IMR-90 (cell line): ENCODE data around the gene ACTC1. TPM values are rescaled to one million over a fixed set of nuclear protein-coding genes. Genes with fewer than 3 reads are reported as not detected.

ENCODE experiments used
- ATAC-seq: fragments of 200-7000 bp; cut with Tn5 transposase; 2 replicates; pipeline ENCODE4 v1.9.1; 2020; ENCODE audit warnings: low read depth, mild to moderate bottlenecking, moderate library complexity
- BruUV-seq: library from RNA; stranded (reverse); fragments of 400-500 nt; replicated peaks from 2 replicates; lab custom pipeline; 2021; lab: Mats Ljungman, UMichigan
- CTCF ChIA-PET: fragments of 300-600 bp; formaldehyde crosslinking; extraction: SDS; loops from one replicate; lab custom pipeline; 2021; ENCODE audit warnings: antibody characterized with exemption; lab: Yijun Ruan, JAX
- POLR2A ChIA-PET: fragments of 300-600 bp; sonication (Branson Sonifier 250); formaldehyde crosslinking; loops from one replicate; lab custom pipeline; 2022; ENCODE audit warnings: antibody characterized with exemption; ENCODE audit not compliant: unreplicated experiment; lab: Charles Lee
- DNase-seq: peaks from one replicate; pipeline ENCODE4 v3.0.0; 2013
- H2AFZ ChIP-seq: replicated peaks from 2 replicates; pipeline ENCODE3; 2013; ENCODE audit warnings: low read length, mild to moderate bottlenecking; ENCODE audit not compliant: poor library complexity
- H2AK5ac ChIP-seq: 2 replicates; pipeline ENCODE4 v1.6.1; 2013; ENCODE audit warnings: low read depth, low read length, inconsistent platforms
- H2AK9ac ChIP-seq: replicated peaks from 2 replicates; pipeline ENCODE3; 2013; ENCODE audit warnings: mild to moderate bottlenecking, low read depth, low read length, moderate library complexity; ENCODE audit not compliant: poor library complexity
- H2BK120ac ChIP-seq: 2 replicates; pipeline ENCODE4 v1.6.1; 2013; ENCODE audit warnings: low read depth, low read length, inconsistent platforms
- H2BK15ac ChIP-seq: 3 replicates; pipeline ENCODE4 v1.6.1; 2013; ENCODE audit warnings: low read depth, low read length, inconsistent platforms
- H2BK20ac ChIP-seq: 2 replicates; pipeline ENCODE4 v1.6.1; 2013; ENCODE audit warnings: low read depth, mild to moderate bottlenecking, inconsistent platforms, low read length, moderate library complexity
- H2BK5ac ChIP-seq: 2 replicates; pipeline ENCODE4 v1.6.1; 2013; ENCODE audit warnings: mild to moderate bottlenecking, low read depth, low read length, inconsistent platforms; ENCODE audit not compliant: poor library complexity, severe bottlenecking
- H3K14ac ChIP-seq: replicated peaks from 2 replicates; pipeline ENCODE4 v1.6.1; 2013; ENCODE audit warnings: low read depth, low read length, inconsistent platforms
- H3K18ac ChIP-seq: 2 replicates; pipeline ENCODE4 v1.6.1; 2013; ENCODE audit warnings: low read depth, low read length, control low read depth
- H3K23ac ChIP-seq: 2 replicates; pipeline ENCODE4 v1.6.1; 2013; ENCODE audit warnings: low read depth, low read length, inconsistent platforms
- H3K27ac ChIP-seq: 2 replicates; pipeline ENCODE4 v1.5.1; 2013; ENCODE audit warnings: mild to moderate bottlenecking, control low read depth, low read length; ENCODE audit not compliant: insufficient read depth
- H3K27me3 ChIP-seq: 2 replicates; pipeline ENCODE4 v1.6.1; 2013; ENCODE audit warnings: low read length; ENCODE audit not compliant: control insufficient read depth, insufficient read depth
- H3K36me3 ChIP-seq: 2 replicates; pipeline ENCODE4 v1.6.1; 2013; ENCODE audit warnings: low read length, mixed read lengths; ENCODE audit not compliant: control insufficient read depth, insufficient read depth
- H3K4ac ChIP-seq: 2 replicates; pipeline ENCODE4 v1.6.1; 2013; ENCODE audit warnings: low read depth, low read length, inconsistent platforms
- H3K4me1 ChIP-seq: 2 replicates; pipeline ENCODE4 v1.6.1; 2013; ENCODE audit warnings: low read length, mixed read lengths; ENCODE audit not compliant: control insufficient read depth, insufficient read depth
- H3K4me2 ChIP-seq: 2 replicates; pipeline ENCODE4 v1.6.1; 2013; ENCODE audit warnings: low read depth, mild to moderate bottlenecking, control low read depth, low read length, moderate library complexity
- H3K4me3 ChIP-seq: 2 replicates; pipeline ENCODE4 v1.5.1; 2013; ENCODE audit warnings: low read depth, mild to moderate bottlenecking, control low read depth, low read length, moderate library complexity; ENCODE audit not compliant: insufficient read depth
- H3K56ac ChIP-seq: 2 replicates; pipeline ENCODE4 v1.6.1; 2013; ENCODE audit warnings: low read length, inconsistent platforms; ENCODE audit not compliant: insufficient read depth; ENCODE audit errors: extremely low read depth
- H3K79me1 ChIP-seq, 2 experiments: 2 replicates each; pipeline ENCODE4 v1.6.1; 2013; ENCODE audit warnings: low read length in 2 of 2, inconsistent platforms in 1 of 2, low read depth in 1 of 2
- H3K9ac ChIP-seq: 2 replicates; pipeline ENCODE4 v1.6.1; 2013; ENCODE audit warnings: low read depth, low read length, control low read depth
- H3K9me1 ChIP-seq: 2 replicates; pipeline ENCODE4 v1.6.1; 2013; ENCODE audit warnings: low read length, inconsistent platforms; ENCODE audit not compliant: insufficient read depth
- H3K9me3 ChIP-seq: 2 replicates; pipeline ENCODE4 v1.6.1; 2013; ENCODE audit warnings: low read length; ENCODE audit not compliant: control insufficient read depth, insufficient read depth
- H4K20me1 ChIP-seq: 2 replicates; pipeline ENCODE4 v1.6.1; 2013; ENCODE audit warnings: low read length, inconsistent platforms; ENCODE audit not compliant: insufficient read depth
- H4K5ac ChIP-seq: 2 replicates; pipeline ENCODE4 v1.6.1; 2013; ENCODE audit warnings: mild to moderate bottlenecking, low read depth, low read length, control low read depth
- H4K8ac ChIP-seq, 2 experiments: 2 replicates each; pipeline ENCODE4 v1.6.1; 2013; ENCODE audit warnings: low read depth in 2 of 2, low read length in 2 of 2, control low read depth in 1 of 2, inconsistent platforms in 1 of 2
- H4K91ac ChIP-seq: 2 replicates; pipeline ENCODE4 v1.6.1; 2013; ENCODE audit warnings: low read depth, low read length, inconsistent platforms; ENCODE audit not compliant: insufficient read depth
- CEBPB ChIP-seq: IDR thresholded peaks from 2 replicates; pipeline ENCODE4 v1.6.1; 2012; ENCODE audit warnings: low read depth, low read length, improper control_type of control experiment
- CHD1 ChIP-seq: IDR thresholded peaks from 2 replicates; pipeline ENCODE4 v1.6.1; 2012; ENCODE audit warnings: low read depth, low read length, improper control_type of control experiment
- FOS ChIP-seq: fragments of 150-350 bp; IDR thresholded peaks from 2 replicates; pipeline ENCODE4 v1.6.1; 2016; ENCODE audit warnings: low read depth, low read length
- MXI1 ChIP-seq: IDR thresholded peaks from 2 replicates; pipeline ENCODE4 v1.6.1; 2012; ENCODE audit warnings: low read depth, mild to moderate bottlenecking, low read length, moderate library complexity, borderline replicate concordance
- NFE2L2 ChIP-seq: fragments of 150-350 bp; IDR thresholded peaks from 2 replicates; pipeline ENCODE4 v1.6.1; 2016; ENCODE audit warnings: low read depth, mild to moderate bottlenecking, low read length
- RAD21 ChIP-seq: IDR thresholded peaks from 2 replicates; pipeline ENCODE4 v1.6.1; 2012; ENCODE audit warnings: low read length, improper control_type of control experiment
- RFX5 ChIP-seq: IDR thresholded peaks from 2 replicates; pipeline ENCODE4 v1.8.0; 2012; ENCODE audit warnings: low read depth, mild to moderate bottlenecking, low read length, moderate library complexity
- SMC3 ChIP-seq: fragments of 150-350 bp; IDR thresholded peaks from 2 replicates; pipeline ENCODE4 v1.6.1; 2016; ENCODE audit warnings: low read depth, mild to moderate bottlenecking, antibody characterized with exemption, low read length, moderate library complexity
- WGBS, 2 experiments: methylation state at CpG; one replicate each; pipeline versions ENCODE4 v1.1.5 to v1.1.7; 2013; ENCODE audit warnings: missing lambda C conversion rate in 2 of 2; ENCODE audit not compliant: insufficient read length in 1 of 2; ENCODE audit errors: extremely low coverage in 2 of 2; 5-methylcytosine and 5-hydroxymethylcytosine counted together
- dilution Hi-C: fragments of 300-500 bp; cut with HindIII; formaldehyde crosslinking; loops from one replicate; pipeline ENCODE4 v1.14.3; 2018; ENCODE audit warnings: low sequenced_read_pairs; ENCODE audit not compliant: unreplicated experiment
- in situ Hi-C: fragments of 300-500 bp; cut with MboI; formaldehyde crosslinking; loops from 3 replicates; pipeline ENCODE4 v1.14.3; 2019; ENCODE audit warnings: low sequenced_read_pairs, inconsistent platforms, mixed read lengths
- intact Hi-C: fragments of 100-400 bp; cut with micrococcal nuclease; formaldehyde crosslinking; loops from 2 replicates; pipeline ENCODE4 v1.10.0; 2022
- polyA plus RNA-seq, 3 experiments: library from polyadenylated mRNA; depleted of rRNA; stranded (reverse); fragments of >200 nt; gene quantifications; 2 replicates each; pipeline ENCODE4 v1.2.3, GENCODE V29; 2012; ENCODE audit warnings: low replicate concordance in 1 of 3
- total RNA-seq: library from RNA; depleted of rRNA; stranded (reverse); fragments of >200 nt; gene quantifications from 2 replicates; pipeline ENCODE4 v1.2.3, GENCODE V29; 2012

The ACTC1 gene
- total and polyA plus RNA-seq, 2 of the 4 experiments (the other 2 are of a cell fraction), result 1.1 to 2.8 TPM

- TF ChIP-seq NFE2L2, result no peak
- no peak for TF ChIP-seq RFX5
Observed at GRCh38 chr15:34837246-34838016, 42.1 kb upstream of the ACTC1 start (continued).

- Histone ChIP-seq H3K9me1 (no peaks in the 10 kb centered on the region; the same call in 1 of the 2 replicates), H3K36me3 (no peaks in the 10 kb centered on the region), H4K8ac (no peak overlapping the region), H2BK15ac (0 out of 3 replicates have a peak overlapping the region, but pooled peaks have one; percentile 33), H3K27ac (no peak overlapping the region), H3K23ac (no peak overlapping the region), H2BK5ac (no peak overlapping the region), H3K9me3 (no peaks in the 10 kb centered on the region), H2AK9ac (no peak overlapping the region), H2AFZ (no peak overlapping the region), H3K4me3 (no peak overlapping the region), H3K14ac (no peak overlapping the region), H4K20me1 (no peaks in the 10 kb centered on the region), H3K4me2 (no peak overlapping the region), H4K5ac (no peak overlapping the region), H2AK5ac (no peak overlapping the region), H3K18ac (no peak overlapping the region), H3K9ac (no peak overlapping the region), H3K56ac (no peak overlapping the region), H4K91ac (no peak overlapping the region), H3K4me1 (no peaks in the 10 kb centered on the region), H3K79me1 (no peaks in the 10 kb centered on the region), H3K27me3 (no peaks in the 10 kb centered on the region), H2BK120ac (no peak overlapping the region), H2BK20ac (no peak overlapping the region), H3K4ac (no peak overlapping the region)
- TF ChIP-seq FOS (no peak), CEBPB (no peak), SMC3 (no peak), RAD21 (no peak), CHD1 (no peak), MXI1 (no peak)
- ChIA-PET CTCF (no interaction called here), POLR2A (no interaction called here)
- BruUV-seq, result no TSS peak
- in situ Hi-C loops (no loop called here), dilution Hi-C loops (no loop called here), intact Hi-C loops (no loop called here)
- WGBS, 2 experiments, result no CpG with 5 or more reads among the region's 5 CpGs
- ATAC-seq (no peak), DNase-seq (no peak)
Observed at GRCh38 chr15:34828145-34828911, 33.0 kb upstream of the ACTC1 start.
